Adrenal gland (tissue), 12 donors: ENCODE data around the gene RHEBL1. TPM values are rescaled to one million over a fixed set of nuclear protein-coding genes. Genes with fewer than 3 reads are reported as not detected.

Experiments used
- DNase-seq, 7 donors: peaks; one replicate each; pipeline ENCODE4 v3.0.0-alpha.2; 2019 to 2020
- H3K27ac ChIP-seq, 5 donors: fragments of 200-600 bp; sonication (generic) in 4 of 5; 1 replicate in 3 of 5; 2 replicates in 2 of 5; pipeline versions ENCODE4 v1.5.1 to v1.8.0; 2016 to 2020; ENCODE audit warnings: mild to moderate bottlenecking in 1 of 5
- H3K27me3 ChIP-seq: fragments of 200-600 bp; 2 replicates; pipeline ENCODE4 v1.8.0; 2021
- H3K36me3 ChIP-seq, 2 donors: fragments of 200-600 bp; replicated peaks in 1 of 2; 1 replicate in 1 of 2; 2 replicates in 1 of 2; pipeline versions ENCODE4 v1.5.1 to v1.8.0; 2018 to 2022
- H3K4me1 ChIP-seq, 2 donors: fragments of 200-600 bp; replicated peaks in 1 of 2; 1 replicate in 1 of 2; 2 replicates in 1 of 2; pipeline versions ENCODE4 v1.5.1 to v1.8.0; 2018 to 2021
- H3K4me3 ChIP-seq, 4 donors: fragments of 200-600 bp; sonication (generic) in 3 of 4; one replicate each; pipeline ENCODE4 v1.5.1; 2016 to 2018
- H3K9me3 ChIP-seq, 3 donors: fragments of 200-600 bp; sonication (generic) in 1 of 3; replicated peaks in 1 of 3; 1 replicate in 2 of 3; 2 replicates in 1 of 3; pipeline versions ENCODE4 v1.5.1 to v1.8.0; 2016 to 2021
- CTCF ChIP-seq, 6 experiments: fragments of 450-650 bp in 4 of 6; fragments of 200-600 bp in 2 of 6; sonication (generic) in 1 of 6; IDR thresholded peaks; 1 replicate in 5 of 6; 2 replicates in 1 of 6; pipeline versions ENCODE4 v1.5.1 to v1.8.0; 2016 to 2021; ENCODE audit warnings: antibody characterized with exemption in 6 of 6, mild to moderate bottlenecking in 2 of 6, moderate library complexity in 1 of 6
- POLR2A ChIP-seq, 2 donors: fragments of 450-650 bp; IDR thresholded peaks; one replicate each; pipeline ENCODE4 v1.6.1; 2017; ENCODE audit warnings: antibody characterized with exemption in 2 of 2, mild to moderate bottlenecking in 2 of 2, moderate library complexity in 1 of 2
- WGBS, 4 donors: extraction: QIAGEN DNeasy Blood & Tissue Kit in 2 of 4; methylation state at CpG; one replicate each; pipeline versions ENCODE4 v1.1.5 to v1.1.7; 2013 to 2017; 5-methylcytosine and 5-hydroxymethylcytosine counted together
- intact Hi-C, 2 donors: fragments of 100-400 bp; cut with DNase I; formaldehyde crosslinking; loops; one replicate each; pipeline versions ENCODE4 v1.14.1 to v1.15.0; 2022 to 2023
- polyA plus RNA-seq, 3 donors: library from polyadenylated mRNA; stranded (reverse); fragments of 200-250 nt in 2 of 3; fragments of 350-450 nt in 1 of 3; fragmentation: Illumina TruSeq in 1 of 3; extraction: RNeasy Lipid Tissue Mini Kit (QIAGEN cat#74804) in 1 of 3; gene quantifications; one replicate each; pipeline ENCODE4 v1.2.3, GENCODE V29; 2013 to 2014
- total RNA-seq, 9 donors: library from RNA; depleted of rRNA in 4 of 9; stranded (reverse); fragments of >200 nt in 4 of 9; fragments of 120-200 nt in 1 of 9; fragmentation: NEBNext Ultra II Directional in 1 of 9; extraction: Animal tissue kit (Norgen Biotek cat#: 25700) in 1 of 9; gene quantifications; one replicate each; pipeline versions ENCODE4 v1.1.0 to v1.2.4, GENCODE V29; 2013 to 2023
- donor health status: healthy with polysubstance abuse.
- donor health status: Bipolar disorder and iron deficiency.
- donor health status: DM: yes; HTN: yes; CAD: no.
- donor health status: DM: no; HTN: no; CAD: no.
- donor health status: DM: no; HTN: no; CAD: no.
- donor health status: DM: yes; HTN: yes; CAD: no.

RHEBL1 gene
- total and polyA plus RNA-seq, 12 donors = 0.26 to 1.8 (median 0.34) TPM; not detected in 4

- H3K36me3 ChIP-seq = peaks cover 0 to 33% of the 10 kb centered on the region in 2 donors
- peaks cover 12% of the 10 kb centered on the region for H3K27me3 ChIP-seq
- TF ChIP-seq POLR2A (IDR thresholded peaks at IDR 0.05) (no peak), CTCF (IDR thresholded peaks at IDR 0.05) (no peak)
- H3K27ac ChIP-seq = no peak overlapping the region
- peaks cover 10 to 35% of the 10 kb centered on the region in 2 donors for H3K4me1 ChIP-seq
- H3K9me3 ChIP-seq = no peaks in the 10 kb centered on the region
- 63 to 85% (median 81%) methylated on average over 2 of the region's 2 CpGs for WGBS, 4 donors
- no peak overlapping the region for H3K4me3 ChIP-seq
- intact Hi-C loops = no loop called here
- DNase-seq = no peak
These were observed 25.2 kb upstream of the RHEBL1 start for GRCh38 chr12:49094975-49095365.

GRCh38 chr12:49094160-49094974 lies 24.6 kb upstream of the RHEBL1 start, which contains the start of gene DHH:
TSS of gene DHH (minus strand) at chr12:49094801. CDS start at chr12:49094512, 289 bp downstream.
- H3K4me1 ChIP-seq = peaks cover 10 to 39% of the 10 kb centered on the region in 2 donors
- TF ChIP-seq CTCF (IDR thresholded peaks at IDR 0.05) (no peak), POLR2A (IDR thresholded peaks at IDR 0.05) (no peak)
- peak; percentile 39 to 71 (median 50) for DNase-seq
- peak within 1 kb of the TSS in 1 of 4 donors; percentile 5 for H3K4me3 ChIP-seq
- peaks cover 0 to 27% of the 10 kb centered on the region in 2 donors for H3K36me3 ChIP-seq
- intact Hi-C loops = no loop called here
- 3 to 17% (median 3%) methylated on average over 8 to 49 of the region's 49 CpGs for WGBS, 4 donors
- no peak within 1 kb of the TSS for H3K27ac ChIP-seq
- H3K9me3 ChIP-seq = no peaks in the 10 kb centered on the region
- H3K27me3 ChIP-seq = peaks cover 13% of the 10 kb centered on the region

- no peak overlapping the region for H3K27ac ChIP-seq
- WGBS, 4 donors = 29 to 43% (median 36%) methylated on average over 9 of the region's 9 CpGs
- peak in 1 of 7 donors; percentile 48 for DNase-seq
- no peaks in the 10 kb centered on the region for H3K9me3 ChIP-seq
- H3K4me1 ChIP-seq = peaks cover 10 to 39% of the 10 kb centered on the region in 2 donors
- TF ChIP-seq CTCF (IDR thresholded peaks at IDR 0.05) = no peak
- no peak for TF ChIP-seq POLR2A (IDR thresholded peaks at IDR 0.05)
- peaks cover 13% of the 10 kb centered on the region for H3K27me3 ChIP-seq
- intact Hi-C loops = no loop called here
- H3K36me3 ChIP-seq = peaks cover 0 to 21% of the 10 kb centered on the region in 2 donors
- H3K4me3 ChIP-seq = peak overlapping the region in 1 of 4 donors; percentile 5
These were observed 24.0 kb upstream of the RHEBL1 start for GRCh38 chr12:49093792-49094159.

GRCh38 chr12:49092816-49093406 lies 23.1 kb upstream of the RHEBL1 start:
- intact Hi-C loops = no loop called here
- H3K4me3 ChIP-seq = peak overlapping the region in 1 of 4 donors; percentile 50
- H3K9me3 ChIP-seq = no peaks in the 10 kb centered on the region
- no peak for DNase-seq
- WGBS, 4 donors = 63 to 78% (median 72%) methylated on average over 4 of the region's 4 CpGs
- H3K4me1 ChIP-seq = peaks cover 10 to 46% of the 10 kb centered on the region in 2 donors
- H3K27ac ChIP-seq = no peak overlapping the region
- H3K27me3 ChIP-seq = peaks cover 13% of the 10 kb centered on the region
- TF ChIP-seq POLR2A (IDR thresholded peaks at IDR 0.05) = no peak
- no peak for TF ChIP-seq CTCF (IDR thresholded peaks at IDR 0.05)
- peaks cover 0 to 14% of the 10 kb centered on the region in 2 donors for H3K36me3 ChIP-seq
